GM12875 (cell line): ENCODE data around the gene SRP19.

Experiments
- H3K4me3 ChIP-seq: one replicate; pipeline ENCODE4 v1.5.1; 2011; ENCODE audit warnings: low read depth, low read length, control low read depth
- TF ChIP-seq, protein P1 (sequence below): IDR thresholded peaks from 2 replicates; pipeline ENCODE4 v1.5.1; 2011; ENCODE audit warnings: low read depth, mild to moderate bottlenecking, control low read depth, inconsistent platforms, low read length, moderate library complexity, borderline replicate concordance; ENCODE audit not compliant: insufficient read depth

Gene SRP19

GRCh38 chr5:112906637-112907036 is 45.5 kb downstream of the SRP19 start:
- TF ChIP-seq, protein P1, sequence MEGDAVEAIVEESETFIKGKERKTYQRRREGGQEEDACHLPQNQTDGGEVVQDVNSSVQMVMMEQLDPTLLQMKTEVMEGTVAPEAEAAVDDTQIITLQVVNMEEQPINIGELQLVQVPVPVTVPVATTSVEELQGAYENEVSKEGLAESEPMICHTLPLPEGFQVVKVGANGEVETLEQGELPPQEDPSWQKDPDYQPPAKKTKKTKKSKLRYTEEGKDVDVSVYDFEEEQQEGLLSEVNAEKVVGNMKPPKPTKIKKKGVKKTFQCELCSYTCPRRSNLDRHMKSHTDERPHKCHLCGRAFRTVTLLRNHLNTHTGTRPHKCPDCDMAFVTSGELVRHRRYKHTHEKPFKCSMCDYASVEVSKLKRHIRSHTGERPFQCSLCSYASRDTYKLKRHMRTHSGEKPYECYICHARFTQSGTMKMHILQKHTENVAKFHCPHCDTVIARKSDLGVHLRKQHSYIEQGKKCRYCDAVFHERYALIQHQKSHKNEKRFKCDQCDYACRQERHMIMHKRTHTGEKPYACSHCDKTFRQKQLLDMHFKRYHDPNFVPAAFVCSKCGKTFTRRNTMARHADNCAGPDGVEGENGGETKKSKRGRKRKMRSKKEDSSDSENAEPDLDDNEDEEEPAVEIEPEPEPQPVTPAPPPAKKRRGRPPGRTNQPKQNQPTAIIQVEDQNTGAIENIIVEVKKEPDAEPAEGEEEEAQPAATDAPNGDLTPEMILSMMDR = no peak
- H3K4me3 ChIP-seq = no peak overlapping the region

- no peak overlapping the region for H3K4me3 ChIP-seq
- TF ChIP-seq, protein P1 = no peak
Measured at GRCh38 chr5:112907166-112907631, 46.1 kb downstream of the SRP19 start.

DNA sequence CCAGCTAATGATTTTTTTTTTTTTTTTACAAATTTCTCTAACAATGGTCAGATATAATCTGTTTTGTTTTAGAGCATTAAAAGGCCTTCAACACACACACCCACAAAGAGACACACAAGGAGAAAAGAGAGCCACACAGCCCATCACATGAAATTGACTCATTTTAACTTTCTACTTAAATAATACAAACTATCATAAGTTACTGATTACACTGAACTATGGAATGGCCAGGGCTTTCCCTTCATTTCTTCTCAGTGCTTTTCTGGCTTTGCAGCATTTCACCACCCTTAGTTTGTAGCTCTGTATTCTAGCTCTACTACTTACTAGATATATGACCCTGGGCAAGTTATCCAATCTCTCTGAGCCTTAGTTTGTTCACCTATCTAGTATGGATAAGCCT is 47.8 kb downstream of the SRP19 start:
- H3K4me3 ChIP-seq = no peak overlapping the region
- TF ChIP-seq, protein P1 = no peak

DNA sequence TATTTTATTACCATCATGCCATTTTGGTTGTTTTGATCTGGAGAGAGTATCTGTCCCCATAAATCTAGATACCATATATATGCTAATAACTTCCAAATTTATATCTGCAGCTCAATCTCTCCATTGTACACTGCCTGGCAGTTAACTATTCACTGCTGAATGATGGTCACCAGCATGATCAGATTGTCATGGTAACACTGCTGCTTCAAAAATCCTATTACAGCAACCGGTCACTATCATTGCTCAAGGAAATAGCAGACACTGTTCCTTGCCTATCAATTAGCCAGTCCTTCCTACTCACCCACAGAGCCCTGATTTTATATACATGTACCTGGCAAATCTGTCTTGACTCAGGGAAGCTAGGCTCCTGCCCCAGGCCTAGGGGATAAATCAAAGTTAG is 49.4 kb downstream of the SRP19 start:
- TF ChIP-seq, protein P1 = no peak
- no peak overlapping the region for H3K4me3 ChIP-seq

GRCh38 chr5:112914584-112914983 is 53.5 kb downstream of the SRP19 start:
- TF ChIP-seq, protein P1 = no peak
- H3K4me3 ChIP-seq = no peak overlapping the region

- H3K4me3 ChIP-seq = no peak overlapping the region
- TF ChIP-seq, protein P1 = no peak
Measured at GRCh38 chr5:112915831-112916230, 54.7 kb downstream of the SRP19 start.

- H3K4me3 ChIP-seq = no peak overlapping the region
- TF ChIP-seq, protein P1 = peak; percentile 55
Measured at GRCh38 chr5:112917453-112917995, 56.4 kb downstream of the SRP19 start.
